Activated T-cell treated with anti-CD3 and anti-CD28 coated beads for 24 hours (primary cell): ENCODE data around the gene U2AF1L4.

Experiments used
- DNase-seq: peaks from one replicate; pipeline ENCODE4 v3.0.0-alpha.2; 2020; ENCODE audit warnings: low read depth

Gene U2AF1L4

DNA sequence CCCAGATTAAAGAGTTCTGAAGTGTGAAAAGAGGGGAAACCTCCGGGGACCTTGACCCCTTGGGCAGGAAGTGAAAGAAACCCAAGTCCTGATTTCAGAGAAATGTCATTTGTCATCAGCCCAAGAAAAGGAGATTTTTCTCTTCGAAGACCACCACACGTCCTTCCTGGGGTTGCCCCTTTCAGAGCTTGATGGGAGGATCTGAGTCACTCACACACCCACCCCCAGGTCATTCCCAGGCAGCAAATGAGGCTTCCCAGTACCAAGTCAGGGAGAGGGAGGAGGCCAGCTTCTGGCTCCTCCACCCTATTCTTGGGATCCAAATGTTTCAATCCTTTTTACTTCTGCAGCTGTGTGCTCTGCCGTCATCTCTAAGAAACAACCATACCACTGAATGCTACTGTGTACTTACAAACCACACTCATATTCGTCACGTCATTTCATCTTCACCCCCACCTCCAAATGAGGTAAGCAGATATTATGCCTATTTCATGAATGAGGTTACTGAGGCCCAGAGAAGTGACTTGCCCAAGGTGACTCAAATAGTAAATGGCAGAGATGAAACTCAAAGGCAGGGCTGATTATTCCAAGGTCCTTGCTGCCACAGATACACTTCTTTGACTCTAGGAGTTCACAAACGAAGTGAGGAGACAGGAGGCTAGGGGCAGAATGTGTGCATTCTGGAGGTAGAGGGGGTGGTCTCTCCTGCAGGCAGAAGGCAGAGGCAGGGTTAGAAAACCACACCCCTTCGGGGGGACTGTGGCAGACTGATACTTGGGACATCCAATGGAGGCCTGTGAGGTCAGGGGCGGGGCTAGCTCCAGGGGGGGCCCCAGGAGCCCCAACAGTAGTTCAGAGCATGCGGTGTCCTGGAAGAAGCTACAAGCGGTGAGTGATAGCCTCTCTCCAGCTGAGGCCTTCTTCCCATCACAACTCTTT lies 32.4 kb downstream of the U2AF1L4 start:
- peak; percentile 74 for DNase-seq

DNA sequence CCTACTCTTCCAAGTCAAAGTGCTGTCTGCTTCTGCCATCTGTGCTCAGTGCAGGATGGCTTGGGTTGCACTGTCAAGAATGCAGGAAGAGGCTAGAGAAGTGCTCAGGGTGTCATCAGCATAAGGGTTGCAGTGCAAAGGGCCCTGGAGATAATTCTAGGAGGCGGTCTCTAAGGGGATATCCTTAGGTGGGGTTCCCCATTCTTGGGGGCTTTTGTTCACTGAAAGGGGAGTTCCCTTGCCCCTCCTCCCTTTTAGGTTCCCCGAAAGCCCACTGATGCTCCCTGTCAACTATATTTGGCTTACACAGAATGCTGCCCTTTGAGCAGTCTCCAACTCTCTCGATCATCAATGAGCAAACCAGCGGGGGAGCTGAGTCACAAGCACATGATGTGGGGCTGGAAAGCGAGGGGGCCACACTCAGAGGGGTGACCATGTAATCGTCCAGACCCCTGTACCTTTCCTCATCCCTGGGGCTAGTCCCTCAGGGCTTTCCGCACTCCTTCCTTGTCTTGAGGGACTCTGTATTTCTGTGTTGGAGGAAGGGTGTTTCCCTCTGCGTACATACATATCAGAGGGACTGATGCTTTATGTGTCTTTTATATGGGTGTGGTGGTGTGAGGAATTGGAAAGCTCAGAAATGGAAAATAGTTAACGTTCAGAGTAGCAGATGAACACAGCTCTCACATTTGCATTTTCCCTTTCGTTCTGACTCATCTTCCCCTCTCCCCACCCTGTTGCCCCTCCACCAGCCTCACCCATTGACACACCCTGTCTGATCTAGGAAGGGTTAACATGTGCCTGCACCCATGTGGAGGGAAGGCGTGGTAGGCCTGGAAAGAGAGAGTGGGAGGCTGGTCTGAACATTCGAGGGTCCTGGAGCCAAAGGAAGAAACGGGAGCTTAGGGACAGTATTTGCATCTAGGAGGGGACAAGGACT lies 34.2 kb downstream of the U2AF1L4 start:
- DNase-seq, result peak; percentile 64

DNA sequence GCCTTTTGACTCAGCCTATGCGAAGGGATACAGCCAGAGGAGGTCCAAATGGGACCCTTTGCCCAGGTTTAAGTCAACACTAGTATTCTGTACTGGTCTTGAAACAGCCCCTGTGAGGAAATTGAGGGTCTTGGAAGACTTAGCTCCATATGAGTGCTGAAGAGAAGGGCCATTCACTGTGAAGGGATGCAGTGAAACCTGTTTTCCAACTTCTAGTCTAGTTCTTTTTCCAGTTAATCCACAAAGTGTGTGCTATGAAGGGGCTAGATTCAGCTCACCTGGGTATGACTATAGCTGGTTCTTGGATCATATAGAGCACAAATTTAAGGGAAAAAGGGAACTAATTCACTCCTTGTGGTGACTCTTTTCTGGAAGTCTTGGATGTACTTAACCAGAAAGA lies 36.8 kb downstream of the U2AF1L4 start:
- DNase-seq, result no peak

DNA sequence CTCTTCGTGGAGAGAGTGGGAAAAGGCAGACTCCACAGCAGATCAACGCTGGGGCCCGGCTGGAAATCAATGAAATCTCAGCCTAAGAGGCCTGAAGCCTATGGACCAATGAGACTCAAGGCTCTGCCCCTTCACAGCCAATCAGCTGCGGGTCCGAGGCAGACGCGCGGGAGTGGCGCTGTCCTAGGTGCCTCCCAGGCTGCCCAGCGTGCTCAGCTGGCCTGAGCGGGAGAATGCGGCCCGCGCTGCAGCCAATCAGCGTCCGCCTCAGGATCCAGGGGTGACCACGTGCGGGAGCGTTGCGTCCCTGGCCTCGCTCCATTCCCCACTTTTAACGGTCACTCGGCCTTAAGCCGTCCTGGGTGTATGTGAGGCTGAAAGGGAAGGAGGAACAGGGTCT lies 41.0 kb downstream of the U2AF1L4 start, which contains the start of gene ZBTB32:
ZBTB32 (plus strand) TSS at position 341 of the 400 bp plus-strand sequence. CDS start 10,069 bp downstream, outside the sequence.
- no peak for DNase-seq

DNA sequence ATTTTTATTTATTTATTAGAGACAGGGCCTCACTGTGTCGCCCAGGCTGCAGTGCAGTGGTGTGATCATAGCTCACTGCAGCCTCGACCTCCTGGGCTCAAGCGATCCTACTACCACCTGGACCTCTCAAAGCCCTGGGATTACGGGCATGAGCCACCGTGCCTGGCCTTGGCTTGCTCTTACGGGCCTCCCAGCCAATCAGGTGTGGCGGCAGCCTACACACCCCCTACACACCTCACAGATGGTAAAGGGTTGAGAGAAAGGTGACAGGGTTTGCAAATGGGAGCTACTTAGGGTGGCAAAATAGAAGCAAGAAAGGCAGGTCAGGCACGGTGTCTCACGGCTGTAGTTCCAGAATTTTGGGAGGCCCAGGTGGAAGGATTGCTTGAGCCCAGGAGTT lies 41.9 kb downstream of the U2AF1L4 start:
- DNase-seq, result no peak

DNA sequence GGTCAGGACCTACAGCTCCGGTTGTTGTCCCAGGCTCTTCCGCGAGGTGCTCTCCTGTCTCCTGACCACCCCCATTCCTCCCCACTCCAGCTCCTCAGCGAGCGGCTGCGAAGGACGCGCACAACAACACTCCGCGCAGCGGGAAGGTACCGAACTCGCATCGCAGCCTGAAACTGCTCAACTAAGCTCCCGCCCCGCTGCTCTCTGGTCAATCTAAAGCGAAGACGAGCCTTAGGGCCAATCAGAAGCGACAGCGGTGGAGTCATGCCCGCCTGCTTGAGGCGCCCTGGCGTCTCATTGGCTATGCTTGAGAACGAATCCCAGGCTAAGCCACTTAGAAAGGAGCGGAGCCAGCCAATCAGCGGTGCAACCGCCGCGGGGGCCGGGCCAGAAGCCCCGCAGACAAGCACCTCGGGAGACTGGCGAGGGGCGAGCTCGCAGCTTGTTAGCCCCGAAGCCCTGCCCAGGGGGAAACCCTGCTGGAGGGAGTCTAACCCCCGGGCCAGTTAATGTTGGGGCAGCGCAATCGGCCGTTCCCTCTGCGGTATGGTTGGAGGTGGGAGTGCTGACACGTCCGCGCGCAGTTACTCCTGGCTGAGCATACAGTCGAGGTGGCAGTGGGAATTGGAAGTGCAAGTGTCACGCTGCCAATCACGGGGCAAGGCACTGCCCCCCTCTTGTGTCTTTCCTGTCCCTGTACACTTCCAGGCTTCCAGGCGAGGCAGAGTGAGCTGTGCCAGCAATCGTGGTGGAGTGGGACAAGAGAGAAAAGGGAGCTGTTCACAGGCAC lies 42.8 kb downstream of the U2AF1L4 start:
- peak; percentile 92 for DNase-seq

DNA sequence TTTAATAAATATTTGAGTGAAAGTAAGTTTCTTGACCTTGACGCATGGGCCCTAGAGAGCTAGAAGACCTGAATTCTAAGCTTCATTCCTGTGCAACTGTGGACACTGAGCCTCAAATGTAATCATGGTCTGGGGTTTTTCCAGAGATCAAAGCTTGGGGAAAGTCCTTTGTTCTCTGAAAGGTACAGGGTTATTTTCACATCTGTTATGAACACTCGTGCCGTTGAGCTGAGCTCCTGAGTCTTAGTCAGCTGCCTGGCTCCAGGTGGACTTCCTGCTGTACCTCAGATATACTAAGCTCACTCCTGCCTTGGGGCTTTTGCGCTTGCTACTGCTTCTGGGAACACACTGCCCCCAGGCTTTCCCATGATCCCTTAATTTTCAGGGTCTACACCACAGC lies 48.4 kb downstream of the U2AF1L4 start:
- no peak for DNase-seq

DNA sequence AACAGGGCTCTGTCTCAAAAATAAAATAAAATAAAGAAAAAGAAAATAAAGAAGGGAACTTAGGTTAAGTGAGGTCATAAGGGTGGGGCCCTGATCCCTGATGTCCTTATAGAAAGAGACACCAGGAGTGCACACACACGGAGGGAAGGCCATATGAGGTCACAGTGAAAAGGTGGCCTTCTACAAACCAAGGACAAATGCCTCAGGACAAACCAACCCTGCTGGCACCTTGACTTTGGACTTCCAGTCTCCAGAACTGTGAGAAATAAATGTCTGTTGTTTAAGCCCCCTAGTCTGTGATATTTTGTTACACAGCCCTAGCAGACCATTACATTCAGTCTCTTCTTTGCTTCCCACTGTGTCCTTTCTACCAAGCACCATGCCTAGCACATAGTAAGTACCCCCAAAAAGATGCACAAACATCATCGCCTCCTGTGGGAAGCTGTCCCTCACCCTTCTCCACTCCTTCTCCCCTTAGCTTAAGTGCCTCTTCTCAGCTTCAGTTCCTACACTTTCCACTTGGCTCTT lies 49.3 kb downstream of the U2AF1L4 start:
- no peak for DNase-seq

DNA sequence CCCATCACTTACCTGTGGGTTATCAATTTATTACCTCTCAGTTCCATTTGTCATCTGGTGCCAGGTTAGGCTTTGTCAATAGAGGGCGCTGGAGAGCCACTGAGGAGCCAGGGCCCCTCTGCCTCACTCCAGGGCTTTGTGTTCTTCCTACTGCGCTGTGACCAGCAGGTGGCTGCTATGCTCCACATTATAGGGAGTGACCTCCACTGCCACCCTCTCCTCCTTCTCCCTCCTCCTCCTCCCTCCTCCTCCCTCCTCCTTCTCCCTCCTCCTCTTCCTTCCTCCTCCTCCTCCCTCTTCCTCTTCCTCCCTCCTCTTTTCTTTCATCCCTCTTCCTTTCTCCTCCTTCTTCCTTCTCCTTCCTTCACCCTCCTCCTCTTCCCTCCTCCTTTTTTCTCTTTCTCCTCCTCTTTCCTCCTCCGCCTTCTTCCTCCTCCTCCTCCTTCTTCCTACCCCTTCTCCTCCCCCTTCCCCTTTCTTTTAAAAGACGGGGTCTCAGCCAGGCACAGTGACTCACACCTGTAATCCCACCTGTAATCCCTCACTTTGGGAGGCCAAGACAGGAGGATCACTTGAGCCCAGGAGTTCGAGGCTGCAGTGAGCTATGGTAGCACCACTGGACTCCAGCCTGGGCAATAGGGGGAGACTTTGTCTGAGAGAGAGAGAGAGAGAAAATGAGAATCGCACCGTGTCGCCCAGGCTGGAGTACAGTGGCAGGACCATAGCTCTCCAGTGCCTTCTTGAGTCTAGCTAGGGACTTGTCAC lies 51.2 kb downstream of the U2AF1L4 start:
- peak; percentile 86 for DNase-seq

DNA sequence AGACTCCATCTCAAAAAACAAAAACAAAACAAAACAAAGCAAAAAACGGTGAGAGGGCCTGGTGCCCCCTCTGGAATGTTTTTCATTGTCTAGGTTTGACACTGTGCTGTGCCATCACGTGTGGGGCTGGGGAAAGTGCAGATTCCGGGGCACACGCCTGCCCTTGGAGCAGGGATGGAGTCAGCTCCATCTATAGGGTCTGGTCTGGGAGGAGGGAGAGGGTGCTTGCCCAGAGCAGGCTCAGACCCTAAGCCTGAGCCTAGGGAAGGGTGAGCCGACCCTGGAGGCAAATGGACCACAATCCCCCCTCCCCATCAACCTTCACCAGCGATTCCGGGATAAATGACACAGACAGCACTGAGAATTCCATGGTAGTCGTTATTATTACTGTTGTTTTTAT lies 51.8 kb downstream of the U2AF1L4 start:
- no peak for DNase-seq
